GM19372 (cell line): ENCODE measurements around the gene SMAP1.

ENCODE experiments used
- ATAC-seq: cut with Tn5 transposase; IDR thresholded peaks from one replicate; pipeline ENCODE4 v1.9.1; 2021; ENCODE audit warnings: mild to moderate bottlenecking, low read depth, moderate library complexity; ENCODE audit not compliant: unreplicated experiment

SMAP1 gene

DNA sequence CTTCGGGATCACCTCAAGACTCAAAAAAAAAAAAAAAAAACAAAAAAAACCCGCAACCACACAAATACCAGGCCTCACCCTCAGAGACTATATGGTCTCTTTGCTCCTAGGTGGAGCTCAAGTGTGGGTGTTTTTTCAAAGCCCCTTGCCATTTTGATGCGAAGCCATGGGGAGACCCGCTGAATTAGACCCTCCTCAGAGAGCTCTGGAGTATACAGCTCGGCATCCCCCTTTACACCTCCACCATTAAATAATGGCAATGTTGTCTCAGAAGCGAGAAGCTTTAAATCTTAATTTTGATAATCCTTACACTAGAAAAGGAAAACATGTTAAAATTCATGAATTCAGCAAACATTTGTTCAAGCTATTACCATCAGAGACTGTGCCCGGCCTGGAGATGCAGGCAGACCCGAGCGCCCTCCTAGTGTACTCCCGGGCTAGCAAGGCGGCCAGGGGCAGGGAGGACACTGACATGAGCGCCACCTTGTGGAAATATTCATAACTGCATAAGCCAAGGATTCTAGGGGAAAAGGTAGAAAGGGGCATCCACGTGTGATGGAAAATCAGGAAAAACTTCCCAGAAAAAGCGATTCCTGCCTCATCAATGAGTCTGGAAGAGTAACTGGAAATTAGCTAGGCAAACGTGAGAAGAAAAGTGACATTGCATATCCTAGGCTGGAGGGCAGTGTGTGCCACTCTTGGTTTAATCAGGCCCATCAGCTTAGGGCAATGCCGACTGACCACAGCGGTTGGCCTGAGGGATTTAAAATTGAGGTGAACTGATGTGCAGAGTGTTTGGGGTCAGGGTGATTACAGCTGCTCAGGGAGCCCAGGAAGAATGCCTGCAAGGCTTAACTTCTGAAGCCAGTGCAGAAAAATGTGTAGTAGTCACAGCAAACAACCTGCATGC lies 216.6 kb downstream of the SMAP1 start:
- peak; percentile 72 for ATAC-seq

GRCh38 chr6:70886071-70886470 lies 218.4 kb downstream of the SMAP1 start:
- no peak for ATAC-seq

- ATAC-seq, result no peak
These were observed 219.0 kb downstream of the SMAP1 start for GRCh38 chr6:70886661-70887060.

DNA sequence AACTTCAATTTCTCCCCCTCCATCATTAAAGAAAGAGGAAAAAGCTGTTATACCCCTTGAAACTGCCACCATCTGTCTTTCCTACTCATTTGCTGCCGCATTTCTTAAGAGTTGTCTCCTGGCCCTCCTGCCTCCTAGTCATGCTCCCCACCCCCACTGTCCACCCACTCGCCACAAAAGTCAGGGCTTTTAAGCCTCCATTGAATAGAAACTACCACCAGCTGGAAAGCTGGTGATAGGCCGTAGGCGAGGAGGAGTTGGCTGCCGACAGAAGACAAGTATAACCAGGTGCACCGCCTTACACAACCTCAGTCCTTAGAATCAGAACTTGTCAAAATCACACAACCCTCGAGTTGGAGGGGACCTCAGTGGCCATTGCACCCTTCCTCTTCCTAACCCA lies 221.6 kb downstream of the SMAP1 start:
- ATAC-seq, result no peak

DNA sequence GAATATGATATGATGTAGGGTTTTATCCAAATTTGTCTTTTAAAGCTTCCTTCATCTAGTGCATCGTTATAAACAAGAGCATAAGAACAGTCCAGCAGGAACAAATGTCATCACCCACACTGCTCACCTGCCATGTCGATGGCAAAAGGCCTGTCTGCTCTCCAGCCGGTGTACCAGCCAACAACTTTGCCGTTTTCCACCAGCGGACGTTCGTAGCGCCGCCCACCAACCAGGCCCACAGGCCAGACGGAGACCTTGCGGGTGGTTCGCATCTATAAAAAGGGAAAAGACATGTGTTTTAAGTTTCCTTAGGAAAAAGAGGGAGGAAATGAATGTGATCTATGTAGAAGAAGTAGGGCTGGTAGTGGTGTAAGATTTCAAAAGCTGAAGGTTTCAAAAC lies 226.3 kb downstream of the SMAP1 start:
- ATAC-seq, result no peak

GRCh38 chr6:70900047-70900446 lies 232.4 kb downstream of the SMAP1 start:
- no peak for ATAC-seq

- no peak for ATAC-seq
These were observed 233.6 kb downstream of the SMAP1 start for GRCh38 chr6:70901324-70901723.

GRCh38 chr6:70903665-70904452 lies 236.2 kb downstream of the SMAP1 start:
- ATAC-seq, result no peak

DNA sequence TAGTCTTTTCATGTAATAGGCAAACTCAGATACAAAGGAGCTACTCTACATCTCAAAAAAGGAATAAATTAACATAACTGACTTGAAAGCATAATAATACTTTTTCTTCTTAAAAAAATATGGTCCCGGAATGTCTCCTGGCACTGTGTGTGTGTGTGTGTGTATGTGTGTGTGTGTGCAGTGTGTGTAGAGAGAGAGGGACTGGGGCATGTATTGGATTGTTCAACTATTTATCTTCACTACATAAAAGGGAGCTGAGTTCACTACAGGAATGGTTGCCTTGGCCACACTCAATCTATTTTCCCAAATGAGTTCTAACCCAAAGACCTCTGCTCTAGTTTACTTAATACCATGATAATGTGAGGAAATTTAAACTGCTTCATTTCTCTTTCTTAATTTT lies 238.1 kb downstream of the SMAP1 start:
- ATAC-seq, result no peak
